NCI-H1417 treated with DMSO at 0.1 percent for 48 hours (cell line): ENCODE results near the gene EDAR.

Experiments
- DNase-seq: peaks from one replicate; lab custom pipeline; 2025; lab: John Stamatoyannopoulos, UW

EDAR gene

GRCh38 chr2:108988796-108989713 is at the start of gene EDAR:
Gene EDAR, minus strand, starts transcription at chr2:108989220. Its CDS starts 58,206 bp downstream, at chr2:108931014.
- peak; percentile 30 for DNase-seq

- DNase-seq: no peak
Observed at GRCh38 chr2:109033171-109033570, 44.2 kb upstream of the EDAR start.

- DNase-seq: no peak
Observed at GRCh38 chr2:109032229-109032820, 43.3 kb upstream of the EDAR start.

DNA sequence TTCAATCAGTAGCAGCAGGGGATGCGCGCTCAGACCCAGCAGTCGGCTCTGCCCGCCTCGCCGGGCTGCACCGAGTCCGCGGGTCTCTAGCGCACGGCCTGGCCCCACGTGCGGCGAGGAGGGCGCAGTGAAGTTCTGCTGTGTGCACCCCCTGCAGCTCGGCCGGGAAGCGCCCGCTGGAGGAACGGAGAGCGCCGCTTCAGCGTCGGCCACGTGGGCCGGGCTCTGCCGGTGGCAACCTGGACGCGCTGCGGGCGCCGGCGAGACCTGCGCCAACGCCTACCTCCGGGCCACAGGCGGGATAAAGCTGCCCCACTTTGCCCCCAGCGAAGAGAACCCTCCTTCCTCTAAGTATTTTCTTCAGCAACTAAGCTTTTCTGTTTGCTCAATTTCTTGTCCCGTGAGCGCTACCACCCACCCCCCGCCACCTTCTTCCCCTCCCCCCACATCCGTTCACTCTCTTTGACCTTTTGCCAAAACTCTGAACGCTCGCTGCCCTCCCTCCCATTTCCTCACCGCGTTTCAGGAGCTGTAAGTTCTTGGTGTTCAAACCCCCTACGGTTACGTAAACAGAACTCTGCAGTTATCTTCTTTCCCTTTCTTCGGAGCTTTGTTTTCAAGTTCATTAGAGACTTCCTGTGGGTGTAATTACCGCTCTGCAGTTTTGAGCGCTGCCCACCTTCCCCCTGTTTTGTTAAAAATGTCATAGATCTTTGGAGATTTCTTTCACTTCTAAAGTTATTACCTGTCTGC is 42.6 kb upstream of the EDAR start:
- no peak for DNase-seq

GRCh38 chr2:109030870-109031475 is 42.0 kb upstream of the EDAR start:
- no peak for DNase-seq

- no peak for DNase-seq
Observed at GRCh38 chr2:109029490-109030201, 40.6 kb upstream of the EDAR start.

GRCh38 chr2:109028738-109029489 is 39.9 kb upstream of the EDAR start:
- no peak for DNase-seq

- DNase-seq: no peak
Observed at GRCh38 chr2:109028277-109028676, 39.3 kb upstream of the EDAR start.

DNA sequence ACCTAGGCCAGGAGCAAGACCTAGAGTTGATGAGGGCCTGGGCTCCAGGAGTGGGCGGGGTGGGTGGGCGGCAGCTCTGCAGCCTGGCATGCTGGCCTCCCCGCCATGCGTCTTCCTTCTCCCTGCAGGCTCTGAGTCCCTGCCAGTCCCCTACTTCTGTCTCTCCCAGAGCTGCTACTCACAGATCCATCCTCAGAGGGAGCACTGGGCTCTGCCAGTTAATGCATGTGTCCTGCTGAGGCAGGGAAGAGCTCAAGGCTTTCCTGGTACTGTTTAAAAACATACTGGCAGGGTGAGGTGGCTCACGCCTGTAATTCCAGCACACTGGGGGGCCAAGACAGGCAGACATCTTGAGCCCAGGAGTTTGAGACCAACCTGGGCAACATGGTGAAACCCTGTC is 38.7 kb upstream of the EDAR start:
- no peak for DNase-seq

GRCh38 chr2:109024477-109024876 is 35.5 kb upstream of the EDAR start:
- DNase-seq: no peak

- DNase-seq: no peak
Observed at GRCh38 chr2:109021895-109022300, 32.9 kb upstream of the EDAR start.

DNA sequence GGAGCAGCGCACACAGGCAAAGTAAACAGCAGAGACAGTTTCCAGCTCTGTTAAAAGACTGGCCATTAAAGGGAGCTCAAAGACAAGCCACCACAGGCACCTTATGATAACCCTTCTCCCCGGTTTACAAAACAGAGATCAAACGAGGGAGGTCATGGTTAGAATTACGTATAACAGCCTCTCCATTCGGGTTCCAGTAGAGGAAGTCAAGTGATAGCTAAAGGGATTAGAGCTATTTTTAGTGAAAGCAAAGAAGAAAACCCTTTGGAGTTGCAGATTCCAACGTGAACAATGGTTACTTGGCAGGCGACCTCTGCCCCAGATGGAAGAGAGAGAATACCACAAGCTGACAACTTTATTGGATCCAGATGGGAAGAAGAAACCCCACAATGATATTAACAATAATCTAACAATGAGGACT is 31.2 kb upstream of the EDAR start:
- no peak for DNase-seq

- no peak for DNase-seq
Observed at GRCh38 chr2:109018452-109018851, 29.4 kb upstream of the EDAR start.

GRCh38 chr2:109017017-109017416 is 28.0 kb upstream of the EDAR start:
- no peak for DNase-seq

- no peak for DNase-seq
Observed at GRCh38 chr2:109016376-109016775, 27.4 kb upstream of the EDAR start.

- no peak for DNase-seq
Observed at GRCh38 chr2:109014476-109014875, 25.5 kb upstream of the EDAR start.

DNA sequence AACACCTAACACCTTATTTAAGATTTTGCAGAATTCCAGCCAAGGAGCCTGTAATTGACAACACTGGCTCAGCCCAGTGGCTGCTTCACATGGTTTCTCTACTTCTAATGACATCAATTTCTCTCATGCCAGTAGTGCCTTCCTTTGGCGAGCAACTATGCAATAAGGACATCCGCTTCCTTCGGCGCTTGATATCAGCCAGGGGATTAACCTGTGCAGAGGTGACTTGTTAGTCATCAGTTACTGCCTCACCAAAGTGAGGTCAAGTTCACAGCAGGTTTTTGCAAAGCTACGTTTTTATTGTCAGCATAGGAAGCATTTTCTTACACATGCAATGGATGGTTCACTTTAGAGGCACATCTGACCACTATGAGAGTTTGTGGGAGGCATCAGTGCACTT is 24.0 kb upstream of the EDAR start:
- no peak for DNase-seq

GRCh38 chr2:109009920-109010610 is 21.0 kb upstream of the EDAR start:
- DNase-seq: no peak

DNA sequence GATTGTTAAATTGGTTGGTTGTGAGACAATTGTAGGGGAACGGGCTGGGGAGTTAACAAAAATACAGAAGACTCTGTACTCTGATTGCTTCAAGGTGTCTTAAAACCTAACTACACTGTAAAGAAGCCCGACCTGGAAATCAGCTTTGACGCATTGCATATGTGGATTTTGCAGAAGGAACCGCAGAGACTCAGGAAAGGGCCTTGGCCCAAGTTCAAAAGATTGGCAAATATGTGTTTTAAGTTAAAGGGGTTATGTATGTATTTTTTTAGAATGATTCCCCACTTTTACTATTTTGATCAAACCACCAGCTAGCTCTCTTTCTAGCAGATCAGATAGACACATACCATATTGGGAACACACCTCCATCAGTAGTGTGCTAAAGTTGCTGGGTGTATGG is 18.0 kb upstream of the EDAR start:
- DNase-seq: no peak

- DNase-seq: no peak
Observed at GRCh38 chr2:109005686-109006204, 16.7 kb upstream of the EDAR start.
